HG02642 (cell line): ENCODE measurements around the gene HSPB6.

Source experiments
- ATAC-seq: cut with Tn5 transposase; IDR thresholded peaks from one replicate; pipeline ENCODE4 v1.9.1; 2021; ENCODE audit warnings: mild to moderate bottlenecking; ENCODE audit not compliant: unreplicated experiment, poor library complexity

The HSPB6 gene

GRCh38 chr19:35719402-35720162, 37.2 kb downstream of the HSPB6 start:
- no peak for ATAC-seq

DNA sequence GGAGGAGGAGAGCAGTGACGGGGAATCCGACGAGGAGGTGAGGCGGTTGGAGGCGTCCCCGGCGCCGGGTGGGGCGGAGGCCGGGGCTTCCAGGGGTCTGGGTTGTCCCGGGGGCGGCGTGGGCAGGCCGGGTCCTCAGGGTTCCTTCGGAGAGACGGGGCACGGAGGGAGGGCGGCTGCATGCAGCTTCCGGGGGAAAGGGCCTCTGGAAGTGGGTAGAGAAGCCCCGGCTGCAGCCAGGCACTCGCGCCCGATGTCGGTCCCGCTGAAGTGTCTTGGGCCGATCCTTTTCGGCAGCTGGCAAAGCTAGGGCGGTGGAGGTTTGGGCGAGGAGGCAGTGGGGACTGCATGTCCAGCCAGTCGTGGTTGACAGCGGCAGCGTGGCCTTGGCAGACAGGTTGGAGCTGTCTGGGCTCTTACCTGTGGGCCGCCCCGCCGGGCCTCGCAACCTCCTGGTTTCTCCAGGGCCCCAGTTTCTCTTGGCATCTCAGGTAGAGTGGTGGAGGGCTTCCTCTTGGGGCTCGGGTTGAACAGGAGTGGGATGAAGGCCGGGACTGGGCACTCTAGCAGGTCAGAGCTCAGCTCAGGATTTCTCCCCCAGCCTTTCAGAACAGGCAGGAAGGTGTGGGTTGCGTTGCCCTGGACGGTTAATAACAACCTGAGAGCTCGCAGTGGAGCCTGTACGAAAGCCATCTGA, 38.3 kb downstream of the HSPB6 start:
- ATAC-seq: peak; percentile 3

DNA sequence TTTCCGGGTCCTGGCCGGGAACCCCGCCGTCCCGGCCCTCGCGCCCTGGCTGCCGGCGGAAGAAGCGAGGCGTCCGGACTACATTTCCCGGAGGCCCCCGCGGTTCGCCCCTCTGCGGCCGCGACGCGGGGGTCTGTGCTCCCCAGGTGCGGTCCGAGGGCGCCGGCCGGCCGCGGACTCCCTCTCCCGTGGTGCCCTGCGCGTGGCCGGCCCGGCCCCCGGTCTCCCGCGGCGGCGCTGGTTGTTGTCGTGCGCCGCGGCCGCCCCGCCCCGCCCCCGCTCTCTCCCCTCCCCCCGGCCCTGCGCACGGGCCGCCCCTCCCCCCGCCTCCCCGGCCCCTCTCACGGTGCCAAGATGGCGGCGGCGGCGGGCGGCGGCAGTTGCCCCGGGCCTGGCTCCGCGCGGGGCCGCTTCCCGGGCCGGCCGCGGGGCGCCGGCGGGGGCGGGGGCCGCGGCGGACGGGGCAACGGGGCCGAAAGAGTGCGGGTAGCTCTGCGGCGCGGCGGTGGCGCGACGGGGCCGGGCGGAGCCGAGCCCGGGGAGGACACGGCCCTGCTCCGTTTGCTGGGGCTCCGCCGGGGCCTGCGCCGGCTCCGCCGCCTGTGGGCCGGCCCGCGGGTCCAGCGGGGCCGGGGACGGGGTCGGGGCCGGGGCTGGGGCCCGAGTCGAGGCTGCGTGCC, 39.0 kb downstream of the HSPB6 start, which contains the start of gene KMT2B:
Gene KMT2B (plus strand): TSS at position 339 of the 680 bp plus-strand sequence. CDS start 16 bp downstream, at position 355.
- no peak for ATAC-seq

- ATAC-seq: peak; percentile 70
Observed at GRCh38 chr19:35716801-35717664, 39.8 kb downstream of the HSPB6 start.

DNA sequence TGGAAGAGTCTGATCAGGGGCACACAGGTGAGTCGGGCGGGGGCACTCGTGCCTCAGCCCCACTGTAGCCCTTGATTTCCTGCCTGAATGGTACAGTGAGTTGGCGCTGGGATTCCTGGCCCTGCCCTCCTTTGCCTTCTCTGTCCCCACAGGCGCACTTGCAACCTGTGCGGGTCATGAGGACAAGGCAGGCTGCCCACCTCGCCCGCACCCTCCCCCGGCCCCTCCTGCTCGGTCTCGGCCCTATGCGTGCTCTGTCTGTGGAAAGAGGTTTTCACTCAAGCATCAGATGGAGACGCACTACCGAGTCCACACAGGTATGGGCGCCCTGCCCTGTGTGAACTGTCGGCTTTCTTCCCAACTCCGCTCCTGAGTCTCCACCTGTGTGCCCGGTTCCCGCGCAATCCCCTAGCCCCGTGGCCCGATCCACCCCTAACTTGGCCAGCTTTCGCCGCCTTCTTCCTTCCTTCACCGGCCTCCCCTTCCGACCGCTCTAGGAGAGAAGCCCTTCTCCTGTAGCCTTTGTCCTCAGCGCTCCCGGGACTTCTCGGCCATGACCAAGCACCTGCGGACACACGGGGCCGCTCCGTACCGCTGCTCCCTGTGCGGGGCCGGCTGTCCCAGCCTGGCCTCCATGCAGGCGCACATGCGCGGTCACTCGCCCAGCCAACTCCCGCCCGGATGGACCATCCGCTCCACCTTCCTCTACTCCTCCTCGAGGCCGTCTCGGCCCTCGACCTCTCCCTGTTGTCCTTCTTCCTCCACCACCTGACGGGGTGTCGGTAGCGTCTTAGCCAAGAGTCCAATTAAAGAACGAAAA, 40.6 kb downstream of the HSPB6 start:
- peak; percentile 8 for ATAC-seq

GRCh38 chr19:35715355-35715809, 41.4 kb downstream of the HSPB6 start:
- ATAC-seq: no peak

GRCh38 chr19:35714601-35715354, 42.1 kb downstream of the HSPB6 start:
- ATAC-seq: no peak

DNA sequence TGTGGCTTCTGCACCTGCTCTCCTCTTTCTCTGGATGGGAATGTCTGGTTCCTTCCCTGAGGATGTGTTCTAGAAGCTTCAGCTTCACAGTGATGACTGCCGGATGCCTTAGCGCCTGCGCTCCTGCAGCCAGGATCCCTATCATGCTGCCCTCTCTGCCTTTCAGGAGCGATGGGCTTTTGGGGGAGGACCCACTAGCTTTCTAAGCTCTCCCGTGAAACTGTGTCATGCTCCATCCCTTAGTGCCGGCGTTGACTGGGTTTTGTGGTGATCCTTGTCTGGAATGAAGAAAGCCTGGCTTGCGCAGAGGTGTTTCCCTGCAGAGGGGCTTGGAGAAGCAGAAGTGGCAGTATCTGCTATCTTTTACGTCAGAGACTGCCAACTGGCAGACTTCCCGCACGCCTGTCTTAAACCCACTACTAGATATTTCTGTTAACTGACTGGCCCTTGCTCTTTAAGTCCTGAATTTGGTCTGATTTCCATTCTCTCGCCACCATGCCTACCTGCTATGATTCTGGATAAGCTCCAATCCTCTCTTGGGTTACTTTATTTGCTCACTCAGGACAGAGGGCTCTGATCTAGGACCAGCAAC, 42.8 kb downstream of the HSPB6 start:
- ATAC-seq: no peak

DNA sequence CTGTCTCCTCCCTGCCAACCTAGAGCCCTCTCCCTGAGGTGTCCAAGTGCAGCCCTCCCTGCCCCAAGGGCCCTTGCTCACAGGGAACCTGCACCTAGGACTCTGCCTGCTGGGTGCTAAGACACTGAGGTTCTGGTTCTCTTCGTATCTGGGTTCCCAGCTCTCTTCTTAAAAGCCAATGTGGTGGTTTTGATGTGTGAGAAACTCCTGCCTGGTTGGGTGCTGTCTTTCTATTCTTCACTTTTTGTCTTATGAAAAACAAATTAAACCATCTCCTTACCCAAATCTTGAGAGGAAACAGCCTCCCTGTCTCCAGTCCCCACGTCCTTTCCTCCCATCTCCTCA, 43.4 kb downstream of the HSPB6 start:
- ATAC-seq: no peak

GRCh38 chr19:35712567-35713505, 44.0 kb downstream of the HSPB6 start:
- no peak for ATAC-seq

DNA sequence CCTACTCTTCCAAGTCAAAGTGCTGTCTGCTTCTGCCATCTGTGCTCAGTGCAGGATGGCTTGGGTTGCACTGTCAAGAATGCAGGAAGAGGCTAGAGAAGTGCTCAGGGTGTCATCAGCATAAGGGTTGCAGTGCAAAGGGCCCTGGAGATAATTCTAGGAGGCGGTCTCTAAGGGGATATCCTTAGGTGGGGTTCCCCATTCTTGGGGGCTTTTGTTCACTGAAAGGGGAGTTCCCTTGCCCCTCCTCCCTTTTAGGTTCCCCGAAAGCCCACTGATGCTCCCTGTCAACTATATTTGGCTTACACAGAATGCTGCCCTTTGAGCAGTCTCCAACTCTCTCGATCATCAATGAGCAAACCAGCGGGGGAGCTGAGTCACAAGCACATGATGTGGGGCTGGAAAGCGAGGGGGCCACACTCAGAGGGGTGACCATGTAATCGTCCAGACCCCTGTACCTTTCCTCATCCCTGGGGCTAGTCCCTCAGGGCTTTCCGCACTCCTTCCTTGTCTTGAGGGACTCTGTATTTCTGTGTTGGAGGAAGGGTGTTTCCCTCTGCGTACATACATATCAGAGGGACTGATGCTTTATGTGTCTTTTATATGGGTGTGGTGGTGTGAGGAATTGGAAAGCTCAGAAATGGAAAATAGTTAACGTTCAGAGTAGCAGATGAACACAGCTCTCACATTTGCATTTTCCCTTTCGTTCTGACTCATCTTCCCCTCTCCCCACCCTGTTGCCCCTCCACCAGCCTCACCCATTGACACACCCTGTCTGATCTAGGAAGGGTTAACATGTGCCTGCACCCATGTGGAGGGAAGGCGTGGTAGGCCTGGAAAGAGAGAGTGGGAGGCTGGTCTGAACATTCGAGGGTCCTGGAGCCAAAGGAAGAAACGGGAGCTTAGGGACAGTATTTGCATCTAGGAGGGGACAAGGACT, 45.8 kb downstream of the HSPB6 start:
- peak; percentile 32 for ATAC-seq

GRCh38 chr19:35708391-35708790, 48.4 kb downstream of the HSPB6 start:
- ATAC-seq: no peak
